Airway epithelial cell (primary cell): ENCODE data around the gene RSL1D1. TPM values are rescaled to one million over a fixed set of nuclear protein-coding genes. Genes with fewer than 3 reads are reported as not detected.

ENCODE experiments used
- total RNA-seq: library from RNA; depleted of rRNA; stranded (reverse); fragments of >200 nt; gene quantifications from 2 replicates; pipeline ENCODE4 v1.2.3, GENCODE V29; 2015

The RSL1D1 gene
- total RNA-seq = 182 and 197 TPM in 2 replicates

GRCh38 chr16:11851294-11852091 lies at the start of gene RSL1D1:
Gene RSL1D1, minus strand, starts transcription at chr16:11851542. Its CDS starts 30 bp downstream, at chr16:11851512.

GRCh38 chr16:11797166-11797956 lies 54.0 kb downstream of the RSL1D1 start, which contains the start of gene ZC3H7A:
Gene ZC3H7A, minus strand, starts transcription at chr16:11797258. Its CDS starts 14,904 bp downstream, at chr16:11782354.

Other genes starting within 250 kb of the RSL1D1 start
- gene SNN, start 183.1 kb downstream of the RSL1D1 start, total RNA-seq = 17.9 and 19.5 TPM in 2 replicates
- gene TXNDC11, start 108.7 kb downstream of the RSL1D1 start, total RNA-seq = 30.3 and 31.5 TPM in 2 replicates
- gene ZC3H7A, start 54.3 kb downstream of the RSL1D1 start, total RNA-seq = 24.1 and 28.4 TPM in 2 replicates
- gene GSPT1, start 64.4 kb upstream of the RSL1D1 start, total RNA-seq = 86.2 and 108 TPM in 2 replicates
- 0.93 and 2.3 TPM in 2 replicates for gene NPIPB2, start 90.5 kb upstream of the RSL1D1 start, total RNA-seq
- not detected in 2 replicates for gene TNFRSF17, start 113.7 kb upstream of the RSL1D1 start, total RNA-seq
- 4.1 and 4.7 TPM in 2 replicates for gene SNX29, start 125.2 kb upstream of the RSL1D1 start, total RNA-seq